SK-N-SH treated with all-trans-retinoic acid at 6 μM for 48 hours (cell line): ENCODE data around the gene DHX16.

Experiments
- ATAC-seq: fragments of 200-7000 bp; cut with Tn5 transposase; 3 replicates; pipeline ENCODE4 v1.9.1; 2020; ENCODE audit warnings: mild to moderate bottlenecking, moderate library complexity
- ARNTL ChIP-seq: fragments of 450-650 bp; formaldehyde crosslinking; IDR thresholded peaks from 2 replicates; pipeline ENCODE4 v1.5.0; 2020; ENCODE audit warnings: low read depth, mild to moderate bottlenecking, moderate library complexity, borderline replicate concordance
- BACH2 ChIP-seq: fragments of 250-450 bp; sonication (Bioruptor Pico); IDR thresholded peaks from 2 replicates; pipeline ENCODE4 v1.9.0; 2021; ENCODE audit warnings: mild to moderate bottlenecking, borderline replicate concordance
- CSDC2 ChIP-seq: fragments of 250-450 bp; sonication (Bioruptor Pico); IDR thresholded peaks from 2 replicates; pipeline ENCODE4 v1.5.0; 2020; ENCODE audit warnings: mild to moderate bottlenecking, moderate library complexity
- CSRNP3 ChIP-seq: fragments of 250-450 bp; sonication (Bioruptor Pico); IDR thresholded peaks from 2 replicates; pipeline ENCODE4 v1.5.1; 2021; ENCODE audit warnings: mild to moderate bottlenecking, moderate library complexity
- ESRRG ChIP-seq: fragments of 250-450 bp; sonication (Bioruptor Pico); IDR thresholded peaks from 2 replicates; pipeline ENCODE4 v1.6.1; 2021; ENCODE audit warnings: mild to moderate bottlenecking
- GLIS3 ChIP-seq: fragments of 250-450 bp; sonication (Bioruptor Pico); IDR thresholded peaks from 2 replicates; pipeline ENCODE4 v1.5.0; 2020; ENCODE audit warnings: mild to moderate bottlenecking, moderate library complexity
- ISL1 ChIP-seq: fragments of 250-450 bp; sonication (Bioruptor Pico); IDR thresholded peaks from 2 replicates; pipeline ENCODE4 v2.1.2; 2022; ENCODE audit warnings: mild to moderate bottlenecking, moderate library complexity
- OSR1 ChIP-seq: fragments of 250-450 bp; sonication (Bioruptor Pico); IDR thresholded peaks from 2 replicates; pipeline ENCODE4 v1.8.0; 2022; ENCODE audit warnings: moderate library complexity, mild to moderate bottlenecking, inconsistent platforms
- PATZ1 ChIP-seq: fragments of 250-450 bp; sonication (Bioruptor Pico); IDR thresholded peaks from 2 replicates; pipeline ENCODE4 v1.8.0; 2020; ENCODE audit warnings: mild to moderate bottlenecking, moderate library complexity, borderline replicate concordance
- PPARA ChIP-seq: fragments of 250-450 bp; sonication (Bioruptor Pico); IDR thresholded peaks from 2 replicates; pipeline ENCODE4 v1.5.0; 2020; ENCODE audit warnings: mild to moderate bottlenecking, borderline replicate concordance
- RARB ChIP-seq: fragments of 250-450 bp; sonication (Bioruptor Pico); IDR thresholded peaks from 2 replicates; pipeline ENCODE4 v1.8.0; 2021; ENCODE audit warnings: mild to moderate bottlenecking, moderate library complexity
- SNAI2 ChIP-seq: fragments of 250-450 bp; sonication (Bioruptor Pico); IDR thresholded peaks from 2 replicates; pipeline ENCODE4 v1.5.0; 2020; ENCODE audit warnings: mild to moderate bottlenecking, moderate library complexity
- TCF4 ChIP-seq: fragments of 250-450 bp; sonication (Bioruptor Pico); IDR thresholded peaks from 2 replicates; pipeline ENCODE4 v1.8.0; 2021; ENCODE audit warnings: mild to moderate bottlenecking, moderate library complexity, borderline replicate concordance
- TOX ChIP-seq: fragments of 250-450 bp; sonication (Bioruptor Pico); IDR thresholded peaks from 2 replicates; pipeline ENCODE4 v1.8.0; 2021; ENCODE audit warnings: mild to moderate bottlenecking, moderate library complexity, borderline replicate concordance
- ZC3H10 ChIP-seq: fragments of 250-450 bp; sonication (Bioruptor Pico); IDR thresholded peaks from 2 replicates; pipeline ENCODE4 v1.5.1; 2021; ENCODE audit warnings: mild to moderate bottlenecking, moderate library complexity
- ZFP3 ChIP-seq: fragments of 250-450 bp; sonication (Bioruptor Pico); IDR thresholded peaks from 2 replicates; pipeline ENCODE4 v1.5.0; 2020; ENCODE audit warnings: mild to moderate bottlenecking, moderate library complexity
- ZFP30 ChIP-seq: fragments of 450-650 bp; formaldehyde crosslinking; IDR thresholded peaks from 2 replicates; pipeline ENCODE4 v1.5.0; 2022; ENCODE audit warnings: mild to moderate bottlenecking, moderate library complexity
- ZNF565 ChIP-seq: fragments of 450-650 bp; formaldehyde crosslinking; conservative IDR thresholded peaks from 2 replicates; pipeline ENCODE4 v1.5.0; 2020; ENCODE audit warnings: low read depth, mild to moderate bottlenecking, moderate library complexity
- ZNF70 ChIP-seq: fragments of 450-650 bp; formaldehyde crosslinking; IDR thresholded peaks from 2 replicates; pipeline ENCODE4 v1.5.0; 2020; ENCODE audit warnings: mild to moderate bottlenecking, moderate library complexity
- TF ChIP-seq, protein P1 (sequence below): fragments of 250-450 bp; sonication (Bioruptor Pico); IDR thresholded peaks from 2 replicates; pipeline ENCODE4 v1.8.0; 2021; ENCODE audit warnings: low read depth, mild to moderate bottlenecking, moderate library complexity, borderline replicate concordance
- TF ChIP-seq, protein P2 (sequence below): fragments of 250-450 bp; sonication (Bioruptor Pico); IDR thresholded peaks from 2 replicates; pipeline ENCODE4 v1.5.0; 2020; ENCODE audit warnings: mild to moderate bottlenecking, moderate library complexity

The DHX16 gene

GRCh38 chr6:30689985-30690384, 17.2 kb upstream of the DHX16 start:
- TF ChIP-seq ARNTL (CRISPR knock-in tag) (no peak), ESRRG (CRISPR knock-in tag) (no peak), PPARA (CRISPR knock-in tag) (no peak), ZFP30 (no peak), TCF4 (CRISPR knock-in tag) (no peak), GLIS3 (CRISPR knock-in tag) (no peak), RARB (CRISPR knock-in tag) (no peak), CSRNP3 (no peak), TOX (CRISPR knock-in tag) (no peak), SNAI2 (CRISPR knock-in tag) (no peak), ISL1 (CRISPR knock-in tag) (no peak), BACH2 (CRISPR knock-in tag) (no peak), OSR1 (CRISPR knock-in tag) (no peak), ZNF70 (CRISPR knock-in tag) (no peak), ZNF565 (CRISPR knock-in tag) (no peak)
- ATAC-seq = no peak

GRCh38 chr6:30689022-30689865, 16.4 kb upstream of the DHX16 start:
- TF ChIP-seq, protein P1, sequence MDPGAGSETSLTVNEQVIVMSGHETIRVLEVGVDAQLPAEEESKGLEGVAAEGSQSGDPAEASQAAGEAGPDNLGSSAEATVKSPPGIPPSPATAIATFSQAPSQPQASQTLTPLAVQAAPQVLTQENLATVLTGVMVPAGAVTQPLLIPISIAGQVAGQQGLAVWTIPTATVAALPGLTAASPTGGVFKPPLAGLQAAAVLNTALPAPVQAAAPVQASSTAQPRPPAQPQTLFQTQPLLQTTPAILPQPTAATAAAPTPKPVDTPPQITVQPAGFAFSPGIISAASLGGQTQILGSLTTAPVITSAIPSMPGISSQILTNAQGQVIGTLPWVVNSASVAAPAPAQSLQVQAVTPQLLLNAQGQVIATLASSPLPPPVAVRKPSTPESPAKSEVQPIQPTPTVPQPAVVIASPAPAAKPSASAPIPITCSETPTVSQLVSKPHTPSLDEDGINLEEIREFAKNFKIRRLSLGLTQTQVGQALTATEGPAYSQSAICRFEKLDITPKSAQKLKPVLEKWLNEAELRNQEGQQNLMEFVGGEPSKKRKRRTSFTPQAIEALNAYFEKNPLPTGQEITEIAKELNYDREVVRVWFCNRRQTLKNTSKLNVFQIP (CRISPR knock-in tag) = no peak
- TF ChIP-seq PATZ1 (CRISPR knock-in tag) = no peak
- TF ChIP-seq, protein P2, sequence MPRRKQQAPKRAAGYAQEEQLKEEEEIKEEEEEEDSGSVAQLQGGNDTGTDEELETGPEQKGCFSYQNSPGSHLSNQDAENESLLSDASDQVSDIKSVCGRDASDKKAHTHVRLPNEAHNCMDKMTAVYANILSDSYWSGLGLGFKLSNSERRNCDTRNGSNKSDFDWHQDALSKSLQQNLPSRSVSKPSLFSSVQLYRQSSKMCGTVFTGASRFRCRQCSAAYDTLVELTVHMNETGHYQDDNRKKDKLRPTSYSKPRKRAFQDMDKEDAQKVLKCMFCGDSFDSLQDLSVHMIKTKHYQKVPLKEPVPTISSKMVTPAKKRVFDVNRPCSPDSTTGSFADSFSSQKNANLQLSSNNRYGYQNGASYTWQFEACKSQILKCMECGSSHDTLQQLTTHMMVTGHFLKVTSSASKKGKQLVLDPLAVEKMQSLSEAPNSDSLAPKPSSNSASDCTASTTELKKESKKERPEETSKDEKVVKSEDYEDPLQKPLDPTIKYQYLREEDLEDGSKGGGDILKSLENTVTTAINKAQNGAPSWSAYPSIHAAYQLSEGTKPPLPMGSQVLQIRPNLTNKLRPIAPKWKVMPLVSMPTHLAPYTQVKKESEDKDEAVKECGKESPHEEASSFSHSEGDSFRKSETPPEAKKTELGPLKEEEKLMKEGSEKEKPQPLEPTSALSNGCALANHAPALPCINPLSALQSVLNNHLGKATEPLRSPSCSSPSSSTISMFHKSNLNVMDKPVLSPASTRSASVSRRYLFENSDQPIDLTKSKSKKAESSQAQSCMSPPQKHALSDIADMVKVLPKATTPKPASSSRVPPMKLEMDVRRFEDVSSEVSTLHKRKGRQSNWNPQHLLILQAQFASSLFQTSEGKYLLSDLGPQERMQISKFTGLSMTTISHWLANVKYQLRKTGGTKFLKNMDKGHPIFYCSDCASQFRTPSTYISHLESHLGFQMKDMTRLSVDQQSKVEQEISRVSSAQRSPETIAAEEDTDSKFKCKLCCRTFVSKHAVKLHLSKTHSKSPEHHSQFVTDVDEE (CRISPR knock-in tag) = no peak
- TF ChIP-seq ZNF565 (CRISPR knock-in tag) = no peak
- TF ChIP-seq TCF4 (CRISPR knock-in tag) = no peak
- TF ChIP-seq RARB (CRISPR knock-in tag) = no peak
- no peak for TF ChIP-seq ZC3H10
- no peak for TF ChIP-seq ZFP3
- TF ChIP-seq, all 23 proteins: peak for 0
- no peak for ATAC-seq

- no peak for ATAC-seq
- TF ChIP-seq OSR1 (CRISPR knock-in tag) (no peak), SNAI2 (CRISPR knock-in tag) (no peak), ARNTL (CRISPR knock-in tag) (no peak), GLIS3 (CRISPR knock-in tag) (no peak), ZFP3 (no peak), TCF4 (CRISPR knock-in tag) (no peak), ISL1 (CRISPR knock-in tag) (no peak), BACH2 (CRISPR knock-in tag) (no peak), TOX (CRISPR knock-in tag) (no peak), PPARA (CRISPR knock-in tag) (no peak), ZNF70 (CRISPR knock-in tag) (no peak), CSDC2 (CRISPR knock-in tag) (no peak), ZC3H10 (no peak), ESRRG (CRISPR knock-in tag) (no peak)
- TF ChIP-seq, protein P2 (CRISPR knock-in tag) = no peak
- TF ChIP-seq, protein P1 (CRISPR knock-in tag) = no peak
Measured at GRCh38 chr6:30688569-30688968, 15.8 kb upstream of the DHX16 start.
